DMS 273 treated with DMSO at 0.1 percent for 48 hours (cell line): ENCODE results near the gene TBL2.
"Not testable (repeated sequence)": the region's sequence is repeated elsewhere in the genome, so short reads cannot be mapped to it uniquely, and the experiment has no call there.

ENCODE experiments used
- DNase-seq: peaks from one replicate; lab custom pipeline; 2025; lab: John Stamatoyannopoulos, UW

The TBL2 gene

GRCh38 chr7:73570521-73570920 lies 7.9 kb downstream of the TBL2 start:
- DNase-seq = no peak

GRCh38 chr7:73569042-73569608 lies 9.3 kb downstream of the TBL2 start:
- DNase-seq = no peak

GRCh38 chr7:73567846-73568685 lies 10.3 kb downstream of the TBL2 start:
- DNase-seq = no peak

GRCh38 chr7:73567140-73567539 lies 11.2 kb downstream of the TBL2 start:
- no peak for DNase-seq

- not testable (repeated sequence) for DNase-seq
Observed at GRCh38 chr7:73566431-73566830, 11.9 kb downstream of the TBL2 start.

GRCh38 chr7:73565675-73566340 lies 12.6 kb downstream of the TBL2 start:
- no peak for DNase-seq

GRCh38 chr7:73560109-73560835 lies 18.1 kb downstream of the TBL2 start:
- peak; percentile 88 for DNase-seq

GRCh38 chr7:73557397-73558257 lies 20.8 kb downstream of the TBL2 start, which contains the start of gene BCL7B:
BCL7B (minus strand) TSS chr7:73557690; CDS start chr7:73557578, 112 bp downstream.
- DNase-seq = peak; percentile 41

- DNase-seq = peak; percentile 88
Observed at GRCh38 chr7:73557108-73557396, 21.3 kb downstream of the TBL2 start.

GRCh38 chr7:73556208-73557107 lies 21.9 kb downstream of the TBL2 start:
- DNase-seq = no peak

- DNase-seq = no peak
Observed at GRCh38 chr7:73555411-73555982, 22.9 kb downstream of the TBL2 start.

GRCh38 chr7:73550093-73550492 lies 28.3 kb downstream of the TBL2 start:
- not testable (repeated sequence) for DNase-seq

- no peak for DNase-seq
Observed at GRCh38 chr7:73549176-73549575, 29.2 kb downstream of the TBL2 start.

- no peak for DNase-seq
Observed at GRCh38 chr7:73547841-73548240, 30.5 kb downstream of the TBL2 start.

GRCh38 chr7:73544678-73545077 lies 33.7 kb downstream of the TBL2 start:
- DNase-seq = no peak

- DNase-seq = no peak
Observed at GRCh38 chr7:73541722-73542121, 36.7 kb downstream of the TBL2 start.

GRCh38 chr7:73539709-73540108 lies 38.7 kb downstream of the TBL2 start:
- no peak for DNase-seq

GRCh38 chr7:73538510-73538909 lies 39.9 kb downstream of the TBL2 start:
- not testable (repeated sequence) for DNase-seq

- DNase-seq = no peak
Observed at GRCh38 chr7:73537051-73537450, 41.3 kb downstream of the TBL2 start.

- DNase-seq = no peak
Observed at GRCh38 chr7:73536479-73536878, 41.9 kb downstream of the TBL2 start.
